GM19025 (cell line): ENCODE measurements around the gene PRUNE2.

Source experiments
- ATAC-seq: cut with Tn5 transposase; IDR thresholded peaks from one replicate; pipeline ENCODE4 v1.9.1; 2021; ENCODE audit warnings: mild to moderate bottlenecking, low read depth, moderate library complexity; ENCODE audit not compliant: unreplicated experiment

The PRUNE2 gene

DNA sequence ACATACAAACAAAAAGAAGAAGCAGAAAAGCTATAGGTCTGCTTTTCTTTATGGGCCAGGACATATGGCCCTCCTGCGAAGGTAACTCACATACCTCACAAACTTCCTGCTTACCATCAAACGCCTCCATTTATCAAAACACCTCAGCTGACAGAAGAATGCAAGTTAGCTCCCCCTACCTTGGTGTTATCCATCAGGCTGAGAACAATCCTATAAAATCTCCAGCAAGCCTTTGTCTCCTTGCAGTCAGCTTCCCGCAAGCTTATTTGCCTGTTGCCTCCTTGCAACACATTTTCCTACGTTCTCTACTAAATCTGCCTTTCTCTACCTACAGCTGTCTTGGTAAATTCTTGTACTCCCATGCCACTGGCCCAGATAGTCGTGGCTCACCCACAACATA lies 164.4 kb downstream of the PRUNE2 start:
- no peak for ATAC-seq

DNA sequence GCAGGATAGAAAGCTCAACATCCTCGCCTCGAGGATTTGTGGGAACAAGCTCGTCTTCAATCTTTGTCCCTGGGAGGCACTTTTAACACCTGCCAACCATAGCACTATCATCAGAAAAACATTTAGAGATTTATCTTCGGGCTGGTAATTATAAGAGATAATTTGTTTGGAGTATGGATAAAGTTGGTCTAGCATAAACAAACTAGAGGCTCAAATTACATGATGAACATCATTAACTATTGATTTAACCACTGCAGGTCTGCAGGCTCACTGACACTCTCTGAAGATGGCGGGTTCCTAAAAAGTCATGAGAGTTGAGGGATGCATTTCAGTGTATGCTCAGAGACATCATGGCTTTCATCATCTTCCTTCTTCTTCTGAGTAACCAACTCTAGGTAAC lies 167.5 kb downstream of the PRUNE2 start:
- ATAC-seq = no peak

DNA sequence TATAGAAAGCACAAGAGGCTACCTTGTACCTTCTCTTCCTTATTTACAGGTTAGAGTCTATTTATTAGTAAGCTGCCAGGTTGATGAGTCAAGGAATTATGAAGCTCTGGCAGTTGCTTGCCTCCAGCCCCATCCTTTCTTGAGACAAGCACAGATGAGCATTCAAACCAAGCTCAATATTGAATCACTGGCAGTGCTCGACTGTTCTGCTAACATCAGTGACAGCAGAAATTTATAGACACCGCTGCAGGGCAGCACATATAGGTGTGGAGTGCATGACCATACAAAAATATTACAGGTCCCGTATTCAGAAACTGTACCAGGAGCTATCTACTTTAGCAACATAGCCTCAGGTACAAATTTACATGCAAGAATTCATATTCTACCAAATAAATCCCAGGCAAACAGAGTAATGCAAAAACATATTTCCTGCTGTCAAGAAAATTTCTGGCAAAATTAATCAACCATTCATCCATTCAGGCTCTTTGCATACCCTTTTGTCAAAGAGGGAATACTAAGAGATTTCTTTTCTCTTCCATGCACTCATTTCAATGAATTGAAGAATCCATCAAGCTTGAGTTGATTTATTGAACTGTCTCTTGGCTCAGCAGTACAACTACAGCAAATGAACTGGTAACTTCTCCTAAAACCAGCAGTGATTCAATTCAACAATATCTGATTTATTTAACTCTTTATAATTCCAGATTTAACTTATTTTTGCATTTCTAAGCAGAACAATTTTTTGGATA lies 168.6 kb downstream of the PRUNE2 start:
- no peak for ATAC-seq

GRCh38 chr9:76734716-76735115 lies 171.2 kb downstream of the PRUNE2 start:
- ATAC-seq = no peak

- no peak for ATAC-seq
Observed at GRCh38 chr9:76733096-76733495, 172.8 kb downstream of the PRUNE2 start.

- ATAC-seq = no peak
Observed at GRCh38 chr9:76732341-76732958, 173.5 kb downstream of the PRUNE2 start.

DNA sequence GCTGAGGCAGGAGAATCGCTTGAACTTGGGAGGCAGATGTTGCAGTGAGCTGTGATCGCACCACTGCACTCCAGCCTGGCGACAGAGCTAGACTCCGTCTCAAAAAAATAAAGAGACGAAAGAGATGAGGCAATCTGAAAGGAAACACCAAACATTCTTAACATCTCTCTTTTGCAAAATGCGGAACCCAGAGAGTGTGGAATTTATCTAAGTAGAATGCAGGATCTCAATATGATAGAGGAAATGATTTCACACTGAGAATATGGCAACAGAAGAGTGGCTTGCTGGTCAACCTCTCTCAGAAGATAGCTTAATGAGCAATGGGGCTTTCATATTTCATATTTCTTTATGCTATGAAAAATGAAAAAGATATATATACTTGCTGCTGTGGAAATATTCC lies 175.1 kb downstream of the PRUNE2 start:
- ATAC-seq = no peak

DNA sequence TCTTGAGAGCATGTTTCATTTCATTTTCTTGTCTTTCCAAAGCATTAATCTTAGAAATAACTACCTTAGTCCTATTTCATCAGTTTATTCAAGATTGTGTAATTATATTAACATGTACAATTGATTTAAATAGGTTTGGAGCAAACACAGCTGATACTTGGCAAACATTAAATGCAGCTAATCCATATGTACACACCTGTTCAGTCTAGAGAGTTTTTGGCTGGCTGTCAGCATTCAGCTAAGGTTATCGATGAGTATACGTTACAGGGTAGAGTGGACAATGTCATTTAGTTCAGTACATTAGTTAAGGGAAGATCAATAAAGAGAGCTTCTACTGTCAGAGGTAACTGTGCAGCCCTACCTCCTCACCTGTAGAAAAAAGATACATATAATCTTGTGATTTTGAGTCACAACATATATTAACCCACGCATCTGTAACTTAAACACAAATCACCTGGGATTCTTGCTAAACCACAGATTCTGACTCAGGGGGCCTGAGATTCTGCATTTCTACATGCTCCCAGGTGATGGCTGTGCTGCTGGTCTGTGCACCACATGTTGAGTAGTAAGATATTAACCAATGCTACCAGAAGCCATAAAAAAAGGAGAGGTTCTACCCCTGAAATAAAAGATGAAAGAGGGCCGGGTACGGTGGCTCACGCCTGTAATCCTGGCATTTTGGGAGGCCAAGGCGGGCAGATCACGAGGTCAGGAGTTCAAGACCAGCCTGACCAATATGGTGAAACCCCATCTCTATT lies 175.8 kb downstream of the PRUNE2 start:
- ATAC-seq = no peak

DNA sequence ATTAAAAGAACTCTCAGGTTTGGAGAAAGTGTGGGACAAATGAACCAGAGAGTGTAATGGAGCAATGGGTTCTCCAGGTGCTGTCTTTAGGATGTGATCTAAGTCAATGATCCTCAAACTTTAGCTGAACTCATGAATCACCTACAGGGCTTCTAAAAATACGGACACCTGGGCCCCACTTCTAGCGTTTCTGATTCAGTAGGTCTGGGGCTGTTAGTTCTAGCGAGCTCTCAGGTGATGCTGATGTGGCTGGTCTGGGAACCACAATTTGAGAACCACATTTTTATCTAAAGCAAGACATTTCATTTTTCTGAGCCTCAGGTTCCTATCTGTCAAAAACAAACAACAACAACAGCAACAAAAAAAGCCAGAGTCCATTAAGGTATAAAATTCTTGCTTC lies 176.8 kb downstream of the PRUNE2 start:
- no peak for ATAC-seq

GRCh38 chr9:76725885-76726284 lies 180.0 kb downstream of the PRUNE2 start:
- no peak for ATAC-seq

DNA sequence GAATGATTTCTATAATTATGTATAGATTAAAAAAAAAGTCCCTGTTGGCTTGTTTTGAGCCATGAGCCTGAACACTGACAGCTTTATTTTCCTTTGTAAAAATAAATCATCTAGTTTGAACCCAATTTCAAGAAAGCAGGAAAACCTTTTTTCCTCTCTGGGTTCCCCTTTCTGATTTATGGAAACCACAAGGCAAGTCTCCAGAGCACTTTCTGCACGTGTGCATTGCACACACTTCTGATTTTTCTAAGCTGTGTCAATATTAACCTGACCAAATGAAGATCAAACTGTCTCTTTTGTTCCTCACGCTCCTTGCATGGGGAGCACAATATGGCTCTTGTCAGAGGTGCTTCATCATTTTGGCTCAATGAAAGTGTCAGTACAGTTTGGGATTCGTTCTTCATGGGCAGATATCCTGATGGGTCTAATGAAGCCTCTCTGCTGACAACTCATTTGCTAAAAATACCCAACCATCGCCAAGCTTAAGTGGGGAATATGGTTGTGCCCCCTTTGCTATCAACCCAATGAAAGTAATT lies 180.8 kb downstream of the PRUNE2 start:
- no peak for ATAC-seq

- no peak for ATAC-seq
Observed at GRCh38 chr9:76720245-76720644, 185.7 kb downstream of the PRUNE2 start.

- no peak for ATAC-seq
Observed at GRCh38 chr9:76718166-76718565, 187.7 kb downstream of the PRUNE2 start.

DNA sequence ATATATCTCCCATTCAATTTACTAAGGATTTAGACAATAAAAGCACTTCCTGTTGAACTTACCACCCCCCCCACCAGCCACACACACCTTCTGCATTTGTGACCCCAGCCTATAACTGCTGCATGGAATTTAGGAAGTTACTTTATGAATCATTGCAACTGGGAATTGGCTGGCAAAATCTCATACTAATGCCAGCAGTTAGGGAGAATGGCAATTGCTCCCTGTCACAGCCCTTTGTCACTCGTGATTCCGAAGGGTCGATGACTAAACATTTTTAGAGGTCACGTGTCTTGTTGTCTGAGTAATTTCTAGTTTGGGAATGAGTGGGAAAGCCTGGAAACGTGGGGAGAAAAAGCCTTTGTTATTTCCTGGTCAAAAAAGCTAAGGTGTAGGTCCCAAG lies 188.3 kb downstream of the PRUNE2 start:
- no peak for ATAC-seq

DNA sequence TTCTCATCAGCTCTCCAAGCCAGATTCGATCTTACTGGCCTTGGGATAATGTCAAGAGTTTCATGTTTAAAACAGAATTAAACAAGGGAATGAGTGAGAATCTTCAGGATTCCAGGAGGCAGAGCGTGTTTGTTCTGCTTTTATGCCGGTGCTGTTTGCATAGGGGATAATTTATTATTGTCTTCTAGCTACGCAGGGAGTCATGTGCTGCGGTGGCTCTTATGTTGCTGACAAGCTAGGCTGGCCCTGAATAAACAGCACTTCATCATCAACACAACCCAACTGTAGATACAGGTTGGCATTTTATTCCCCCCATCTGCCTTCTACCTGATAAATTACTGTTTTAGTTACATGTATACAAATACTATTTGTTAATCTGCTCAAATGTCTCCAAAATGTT lies 188.7 kb downstream of the PRUNE2 start:
- ATAC-seq = no peak

- ATAC-seq = no peak
Observed at GRCh38 chr9:76716085-76716672, 189.7 kb downstream of the PRUNE2 start.

- no peak for ATAC-seq
Observed at GRCh38 chr9:76713381-76713780, 192.5 kb downstream of the PRUNE2 start.

DNA sequence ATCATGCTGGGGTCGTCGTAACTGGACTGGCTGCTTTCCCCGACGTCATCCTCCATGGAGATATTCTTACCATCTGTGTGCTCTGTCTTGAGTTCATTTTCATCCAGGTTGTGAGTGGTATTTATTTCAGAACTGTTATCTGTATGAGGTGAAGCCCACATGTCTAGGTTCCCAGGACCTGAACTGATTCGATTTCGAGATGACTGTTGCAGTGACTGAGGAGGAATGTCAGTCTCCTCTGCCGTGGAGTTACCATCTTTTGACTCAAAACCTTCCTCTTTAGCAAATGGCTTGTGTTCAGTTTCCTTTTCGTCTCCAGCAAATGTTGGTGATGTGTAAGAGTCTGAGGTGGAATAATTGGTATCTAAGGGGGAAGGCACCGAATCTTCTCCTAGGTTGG lies 196.9 kb downstream of the PRUNE2 start:
- no peak for ATAC-seq

DNA sequence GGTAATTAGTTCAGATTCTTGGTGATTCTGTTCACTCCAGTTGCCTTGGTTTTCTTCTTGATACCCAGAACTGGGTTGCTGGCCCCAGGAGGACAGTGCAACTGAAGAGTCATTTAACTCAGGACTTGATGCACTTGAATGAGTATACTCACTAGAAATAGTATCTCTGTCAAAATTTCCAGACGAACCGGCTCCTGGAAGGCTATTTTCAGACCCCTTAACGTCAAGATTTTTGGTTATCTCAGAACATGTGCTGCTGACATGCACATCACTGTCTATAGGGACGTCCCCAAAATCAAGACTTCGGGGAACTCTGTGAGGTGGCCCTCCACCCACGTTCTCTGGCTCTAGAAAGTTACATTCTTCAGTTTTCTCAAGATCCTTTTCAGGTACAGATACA lies 198.4 kb downstream of the PRUNE2 start:
- ATAC-seq = no peak

DNA sequence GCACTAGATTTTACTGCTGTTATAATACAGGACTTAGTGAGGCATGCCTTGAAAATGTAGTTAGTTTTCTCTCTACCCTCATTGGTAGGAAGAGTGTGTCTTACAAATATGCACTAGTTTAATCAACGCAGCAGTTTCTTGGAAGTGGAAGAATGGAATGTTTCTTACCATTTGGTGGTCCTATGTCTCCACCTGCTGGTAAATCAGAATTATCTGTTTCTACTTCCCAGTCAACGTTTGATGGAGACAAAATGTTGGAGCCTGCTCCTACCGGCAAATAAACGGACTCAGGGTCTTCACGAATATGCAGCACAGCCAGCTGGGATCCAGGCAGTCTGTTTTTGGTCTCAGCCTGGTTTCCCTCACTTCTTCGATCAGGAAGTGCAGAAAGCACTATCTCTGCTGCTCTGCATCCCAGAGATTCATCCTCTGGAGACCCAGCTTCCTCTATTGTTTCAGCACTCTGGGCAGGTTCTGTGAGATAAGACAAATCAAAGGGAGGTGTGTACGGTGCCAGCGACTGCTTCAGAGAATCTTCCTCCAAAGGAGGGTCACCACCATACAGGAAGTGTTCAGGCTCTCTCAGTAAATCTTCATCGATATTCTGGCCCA lies 201.2 kb downstream of the PRUNE2 start:
- no peak for ATAC-seq

GRCh38 chr9:76703270-76703669 lies 202.6 kb downstream of the PRUNE2 start:
- ATAC-seq = no peak
